HCT116 (cell line): ENCODE measurements around the gene LAP3. TPM values are rescaled to one million over a fixed set of nuclear protein-coding genes. Genes with fewer than 3 reads are reported as not detected.

ENCODE experiments used
- ATAC-seq: fragments of 200-7000 bp; cut with Tn5 transposase; 2 replicates; pipeline ENCODE4 v1.9.1; 2020; ENCODE audit warnings: mild to moderate bottlenecking, moderate library complexity
- BruUV-seq: library from RNA; stranded (reverse); fragments of 400-500 nt; replicated peaks from 2 replicates; lab custom pipeline; 2021; lab: Mats Ljungman, UMichigan
- CTCF ChIA-PET: fragments of 300-600 bp; sonication (Branson Sonifier 250); formaldehyde crosslinking; loops from one replicate; lab custom pipeline; 2021; ENCODE audit warnings: antibody characterized with exemption; lab: Charles Lee
- POLR2A ChIA-PET: fragments of 300-600, 350-600 bp; sonication (Branson Sonifier 250); formaldehyde crosslinking; loops from one replicate; lab custom pipeline; 2021; ENCODE audit warnings: antibody characterized with exemption; lab: Charles Lee
- RAD21 ChIA-PET, 2 experiments: fragments of 300-600 bp; sonication (Branson Sonifier 250); formaldehyde crosslinking; loops; one replicate each; lab custom pipeline; 2023; ENCODE audit warnings: low total read pairs in 2 of 2; ENCODE audit not compliant: uncharacterized antibody in 2 of 2, unreplicated experiment in 2 of 2, low non-redundant PET in 1 of 2; lab: Charles Lee
- DNase-seq: peaks from one replicate; pipeline ENCODE4 v3.0.0-alpha.2; 2010; ENCODE audit warnings: low read depth, low spot score
- H2AFZ ChIP-seq: fragments of 200-600 bp; shearing (Covaris generic), sonication (generic); 2 replicates; pipeline ENCODE4 v1.6.1; 2017; ENCODE audit warnings: low read depth, mixed run types, mixed read lengths, antibody characterized with exemption, low read length; ENCODE audit not compliant: poor library complexity, severe bottlenecking
- H3K27ac ChIP-seq: 2 replicates; pipeline ENCODE4 v1.5.1; 2012; ENCODE audit warnings: low read depth, low read length
- H3K27me3 ChIP-seq: fragments of 200-600 bp; sonication (generic); 2 replicates; pipeline ENCODE4 v1.6.1; 2016; ENCODE audit warnings: mixed run types, low read length, mixed read lengths; ENCODE audit not compliant: insufficient read depth
- H3K36me3 ChIP-seq, 2 experiments: fragments of 200-500 bp in 1 of 2; fragments of 200-600 bp in 1 of 2; sonication (Bioruptor generic) in 1 of 2; sonication (generic) in 1 of 2; 2 replicates each; pipeline versions ENCODE4 v1.5.1 to v1.6.1; 2014 to 2016; ENCODE audit warnings: low read length in 2 of 2, inconsistent platforms in 1 of 2, mixed read lengths in 1 of 2, mixed run types in 1 of 2; ENCODE audit not compliant: insufficient read depth in 2 of 2, control insufficient read depth in 1 of 2
- H3K4me1 ChIP-seq, 2 experiments: fragments of 200-600 bp in 1 of 2; sonication (generic) in 1 of 2; 2 replicates each; pipeline versions ENCODE4 v1.5.1 to v1.6.1; 2012 to 2017; ENCODE audit warnings: low read length in 2 of 2, inconsistent platforms in 1 of 2, mild to moderate bottlenecking in 1 of 2, mixed read lengths in 1 of 2, mixed run types in 1 of 2, moderate library complexity in 1 of 2; ENCODE audit not compliant: insufficient read depth in 2 of 2, control insufficient read depth in 1 of 2
- H3K4me2 ChIP-seq: fragments of 200-600 bp; sonication (generic); 2 replicates; pipeline ENCODE4 v1.6.1; 2017; ENCODE audit warnings: mixed run types, low read length, mixed read lengths
- H3K4me3 ChIP-seq, 2 experiments: fragments of 200-600 bp in 1 of 2; sonication (generic) in 1 of 2; replicated peaks in 1 of 2; 2 replicates each; pipeline ENCODE4 v1.5.1; 2011 to 2016; ENCODE audit warnings: low read length in 2 of 2, control low read depth in 1 of 2, low read depth in 1 of 2, mild to moderate bottlenecking in 1 of 2, mixed read lengths in 1 of 2, mixed run types in 1 of 2
- H3K79me2 ChIP-seq: fragments of 200-600 bp; sonication (generic); 2 replicates; pipeline ENCODE4 v1.6.1; 2017; ENCODE audit warnings: mild to moderate bottlenecking, mixed run types, low read length, moderate library complexity, mixed read lengths; ENCODE audit not compliant: insufficient read depth
- H3K9ac ChIP-seq: fragments of 200-600 bp; sonication (generic); 2 replicates; pipeline ENCODE4 v1.6.1; 2016; ENCODE audit warnings: low read length, mixed read lengths
- H3K9me2 ChIP-seq: fragments of 200-600 bp; sonication (generic), shearing (Covaris generic); 2 replicates; pipeline ENCODE4 v1.6.1; 2017; ENCODE audit warnings: mixed run types, mild to moderate bottlenecking, moderate library complexity; ENCODE audit not compliant: insufficient read depth
- H3K9me3 ChIP-seq, 2 experiments: fragments of 200-500 bp in 1 of 2; fragments of 200-600 bp in 1 of 2; sonication (Bioruptor generic) in 1 of 2; sonication (generic) in 1 of 2; 2 replicates each; pipeline ENCODE4 v1.6.1; 2014 to 2017; ENCODE audit warnings: low read length in 2 of 2, mixed read lengths in 2 of 2, inconsistent platforms in 1 of 2, low read depth in 1 of 2, mild to moderate bottlenecking in 1 of 2, mixed run types in 1 of 2, moderate library complexity in 1 of 2; ENCODE audit not compliant: control insufficient read depth in 1 of 2, insufficient read depth in 1 of 2
- H4K20me1 ChIP-seq: fragments of 200-600 bp; sonication (generic), shearing (Covaris generic); 2 replicates; pipeline ENCODE4 v1.6.1; 2017; ENCODE audit warnings: mixed run types, mild to moderate bottlenecking, moderate library complexity; ENCODE audit not compliant: insufficient read depth
- CEBPB ChIP-seq: IDR thresholded peaks from 2 replicates; pipeline ENCODE4 v1.6.1; 2012; ENCODE audit warnings: low read depth
- EGR1 ChIP-seq: IDR thresholded peaks from 2 replicates; pipeline ENCODE4 v1.6.1; 2012; ENCODE audit warnings: low read depth
- EZH2 ChIP-seq: fragments of 200-600 bp; sonication (generic); IDR thresholded peaks from 2 replicates; pipeline ENCODE4 v1.6.1; 2017; ENCODE audit warnings: antibody characterized with exemption, mixed run types
- FOSL1 ChIP-seq: IDR thresholded peaks from 2 replicates; pipeline ENCODE4 v1.6.1; 2012; ENCODE audit warnings: low read depth
- RAD21 ChIP-seq: IDR thresholded peaks from 2 replicates; pipeline ENCODE4 v1.6.1; 2012; ENCODE audit warnings: low read depth, mild to moderate bottlenecking
- SRF ChIP-seq: IDR thresholded peaks from 2 replicates; pipeline ENCODE4 v1.6.1; 2012; ENCODE audit warnings: low read depth
- intact Hi-C: fragments of 100-400 bp; cut with micrococcal nuclease; formaldehyde crosslinking; loops from 2 replicates; pipeline ENCODE4 v1.10.0; 2022
- total RNA-seq: library from RNA; stranded (reverse); gene quantifications from one replicate; pipeline ENCODE4 v1.2.1, GENCODE V29; 2021; ENCODE audit not compliant: unreplicated experiment
- TF ChIP-seq, protein P1 (sequence below): IDR thresholded peaks from 2 replicates; pipeline ENCODE4 v1.6.1; 2012; ENCODE audit warnings: low read depth
- TF ChIP-seq, protein P2 (sequence below), 3 experiments: fragments of 200-600 bp in 1 of 3; sonication (generic) in 1 of 3; IDR thresholded peaks in 2 of 3; conservative IDR thresholded peaks in 1 of 3; 2 replicates each; pipeline ENCODE4 v1.5.1; 2012 to 2017; ENCODE audit warnings: low read depth in 2 of 3, low read length in 2 of 3, antibody characterized with exemption in 1 of 3, borderline replicate concordance in 1 of 3, control low read depth in 1 of 3, mild to moderate bottlenecking in 1 of 3, mixed read lengths in 1 of 3, mixed run types in 1 of 3, moderate library complexity in 1 of 3; ENCODE audit not compliant: insufficient read depth in 1 of 3
- TF ChIP-seq, protein P3 (sequence below): IDR thresholded peaks from 2 replicates; pipeline ENCODE4 v1.6.1; 2012

The LAP3 gene
- total RNA-seq, 1 experiment from 2014 or later = 59.9 TPM

DNA sequence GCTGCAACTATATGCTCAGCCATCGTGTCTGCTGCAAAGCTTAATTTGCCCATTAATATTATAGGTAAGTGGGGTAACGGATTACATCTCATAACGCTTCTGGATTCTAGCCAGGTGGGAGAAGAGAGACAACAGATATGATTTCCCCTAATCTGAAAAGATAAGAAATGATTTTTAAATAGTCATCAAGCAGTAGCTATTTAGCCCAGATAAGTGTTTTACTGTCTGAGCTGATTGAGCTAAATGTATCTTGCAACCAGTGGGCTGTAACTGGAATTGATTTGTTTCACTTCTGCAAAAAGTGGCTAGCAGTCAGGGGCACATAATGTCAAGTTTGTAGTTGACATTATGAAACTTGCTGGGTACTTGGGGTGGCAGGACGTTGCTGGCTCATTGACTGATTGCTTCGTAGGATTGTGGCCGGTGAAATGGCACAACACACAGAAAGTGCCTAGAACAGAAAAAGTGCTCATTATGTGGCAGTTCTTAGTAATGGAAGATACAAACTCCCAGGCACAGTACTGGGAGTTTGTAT is 18.5 kb downstream of the LAP3 start (continued):
- TF ChIP-seq SRF (no peak), EGR1 (no peak)
- TF ChIP-seq, protein P1, sequence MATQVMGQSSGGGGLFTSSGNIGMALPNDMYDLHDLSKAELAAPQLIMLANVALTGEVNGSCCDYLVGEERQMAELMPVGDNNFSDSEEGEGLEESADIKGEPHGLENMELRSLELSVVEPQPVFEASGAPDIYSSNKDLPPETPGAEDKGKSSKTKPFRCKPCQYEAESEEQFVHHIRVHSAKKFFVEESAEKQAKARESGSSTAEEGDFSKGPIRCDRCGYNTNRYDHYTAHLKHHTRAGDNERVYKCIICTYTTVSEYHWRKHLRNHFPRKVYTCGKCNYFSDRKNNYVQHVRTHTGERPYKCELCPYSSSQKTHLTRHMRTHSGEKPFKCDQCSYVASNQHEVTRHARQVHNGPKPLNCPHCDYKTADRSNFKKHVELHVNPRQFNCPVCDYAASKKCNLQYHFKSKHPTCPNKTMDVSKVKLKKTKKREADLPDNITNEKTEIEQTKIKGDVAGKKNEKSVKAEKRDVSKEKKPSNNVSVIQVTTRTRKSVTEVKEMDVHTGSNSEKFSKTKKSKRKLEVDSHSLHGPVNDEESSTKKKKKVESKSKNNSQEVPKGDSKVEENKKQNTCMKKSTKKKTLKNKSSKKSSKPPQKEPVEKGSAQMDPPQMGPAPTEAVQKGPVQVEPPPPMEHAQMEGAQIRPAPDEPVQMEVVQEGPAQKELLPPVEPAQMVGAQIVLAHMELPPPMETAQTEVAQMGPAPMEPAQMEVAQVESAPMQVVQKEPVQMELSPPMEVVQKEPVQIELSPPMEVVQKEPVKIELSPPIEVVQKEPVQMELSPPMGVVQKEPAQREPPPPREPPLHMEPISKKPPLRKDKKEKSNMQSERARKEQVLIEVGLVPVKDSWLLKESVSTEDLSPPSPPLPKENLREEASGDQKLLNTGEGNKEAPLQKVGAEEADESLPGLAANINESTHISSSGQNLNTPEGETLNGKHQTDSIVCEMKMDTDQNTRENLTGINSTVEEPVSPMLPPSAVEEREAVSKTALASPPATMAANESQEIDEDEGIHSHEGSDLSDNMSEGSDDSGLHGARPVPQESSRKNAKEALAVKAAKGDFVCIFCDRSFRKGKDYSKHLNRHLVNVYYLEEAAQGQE = no peak

DNA sequence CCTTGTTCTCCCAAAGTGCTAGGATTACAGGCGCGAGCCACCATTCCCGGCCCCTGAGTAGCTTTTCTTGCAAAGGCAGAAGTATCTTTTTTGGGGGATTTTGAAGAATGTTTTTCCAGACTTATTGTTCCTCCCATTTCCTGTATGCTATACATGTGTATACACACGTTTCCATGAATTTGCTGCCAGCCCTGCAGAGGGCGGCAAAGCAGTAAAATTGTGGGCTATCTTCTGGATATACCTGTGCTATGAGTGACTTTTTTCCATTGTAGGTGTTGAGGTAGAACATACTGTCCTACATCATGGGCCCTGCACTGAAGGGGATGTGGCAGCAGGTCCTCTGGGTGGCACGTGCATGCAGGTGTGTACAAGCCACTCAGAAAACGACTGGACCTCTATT is 20.5 kb downstream of the LAP3 start:
- no peak overlapping the region for H3K9ac ChIP-seq
- DNase-seq = no peak
- H3K79me2 ChIP-seq = no peaks in the 10 kb centered on the region; the same call in 1 of the 2 replicates
- POLR2A ChIA-PET = no interaction called here
- no peak overlapping the region for H3K27ac ChIP-seq
- no peak for TF ChIP-seq FOSL1
- TF ChIP-seq RAD21 = peak; percentile 61
- no peak for TF ChIP-seq CEBPB
- TF ChIP-seq, protein P2, sequence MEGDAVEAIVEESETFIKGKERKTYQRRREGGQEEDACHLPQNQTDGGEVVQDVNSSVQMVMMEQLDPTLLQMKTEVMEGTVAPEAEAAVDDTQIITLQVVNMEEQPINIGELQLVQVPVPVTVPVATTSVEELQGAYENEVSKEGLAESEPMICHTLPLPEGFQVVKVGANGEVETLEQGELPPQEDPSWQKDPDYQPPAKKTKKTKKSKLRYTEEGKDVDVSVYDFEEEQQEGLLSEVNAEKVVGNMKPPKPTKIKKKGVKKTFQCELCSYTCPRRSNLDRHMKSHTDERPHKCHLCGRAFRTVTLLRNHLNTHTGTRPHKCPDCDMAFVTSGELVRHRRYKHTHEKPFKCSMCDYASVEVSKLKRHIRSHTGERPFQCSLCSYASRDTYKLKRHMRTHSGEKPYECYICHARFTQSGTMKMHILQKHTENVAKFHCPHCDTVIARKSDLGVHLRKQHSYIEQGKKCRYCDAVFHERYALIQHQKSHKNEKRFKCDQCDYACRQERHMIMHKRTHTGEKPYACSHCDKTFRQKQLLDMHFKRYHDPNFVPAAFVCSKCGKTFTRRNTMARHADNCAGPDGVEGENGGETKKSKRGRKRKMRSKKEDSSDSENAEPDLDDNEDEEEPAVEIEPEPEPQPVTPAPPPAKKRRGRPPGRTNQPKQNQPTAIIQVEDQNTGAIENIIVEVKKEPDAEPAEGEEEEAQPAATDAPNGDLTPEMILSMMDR (IDR thresholded peaks at IDR 0.05 in 2 of 3, conservative IDR thresholded peaks at IDR 0.05 in 1 of 3; ENCODE audit: borderline replicate concordance in 1 of 3, insufficient read depth in 1 of 3, low read depth in 2 of 3, low read length in 2 of 3) = peak; percentile 47 to 56 (median 49); a peak in 4 of 6 replicates
- TF ChIP-seq EZH2 = no peak
- TF ChIP-seq, protein P3, sequence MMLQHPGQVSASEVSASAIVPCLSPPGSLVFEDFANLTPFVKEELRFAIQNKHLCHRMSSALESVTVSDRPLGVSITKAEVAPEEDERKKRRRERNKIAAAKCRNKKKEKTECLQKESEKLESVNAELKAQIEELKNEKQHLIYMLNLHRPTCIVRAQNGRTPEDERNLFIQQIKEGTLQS = no peak
- H3K9me2 ChIP-seq = no peaks in the 10 kb centered on the region
- RAD21 ChIA-PET = no interaction called here
- CTCF ChIA-PET = no interaction called here
- no peaks in the 10 kb centered on the region for H3K9me3 ChIP-seq
- no peaks in the 10 kb centered on the region for H3K27me3 ChIP-seq
- peak; percentile 92 for ATAC-seq
- no peaks in the 10 kb centered on the region for H3K4me1 ChIP-seq
- no peaks in the 10 kb centered on the region for H4K20me1 ChIP-seq
- H3K4me3 ChIP-seq = no peak overlapping the region
- H3K4me2 ChIP-seq = no peak overlapping the region
- BruUV-seq = no TSS peak
- intact Hi-C loops = loop anchor here (1.0 to 2.0 kb wide), 2 partner anchors 211 to 996 kb away; no protein-coding TSS in a partner anchor
- peaks cover 20 to 30% of the 10 kb centered on the region in 2 experiments; a peak in 3 of 4 replicates for H3K36me3 ChIP-seq
- no peak overlapping the region for H2AFZ ChIP-seq
